ENCODE measurements around the gene ZNF235. TPM values are rescaled to one million over a fixed set of nuclear protein-coding genes. Genes with fewer than 3 reads are reported as not detected.

The ZNF235 gene
- total RNA-seq, 1 donor from 2014 or later = 14.4 TPM

DNA sequence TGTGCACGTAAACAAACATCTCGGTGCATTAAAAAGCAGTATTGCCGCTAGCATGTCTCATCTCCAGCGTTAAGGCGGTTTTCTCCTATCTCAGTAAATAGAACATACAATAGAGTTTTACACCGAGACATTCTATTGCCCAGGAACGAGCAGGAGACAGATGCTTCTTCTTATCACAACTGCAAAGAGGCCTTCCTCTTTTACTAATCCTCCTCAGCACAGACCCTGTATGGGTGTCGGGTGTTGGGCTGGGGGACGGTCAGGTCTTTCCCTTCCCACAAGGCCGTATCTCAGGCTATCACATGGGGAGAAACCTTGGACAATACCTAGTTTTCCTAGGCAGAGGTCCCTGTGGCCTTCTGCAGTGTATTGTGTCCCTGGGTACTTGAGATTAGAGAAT is 23.9 kb downstream of the ZNF235 start:
- TF ChIP-seq, protein P1, sequence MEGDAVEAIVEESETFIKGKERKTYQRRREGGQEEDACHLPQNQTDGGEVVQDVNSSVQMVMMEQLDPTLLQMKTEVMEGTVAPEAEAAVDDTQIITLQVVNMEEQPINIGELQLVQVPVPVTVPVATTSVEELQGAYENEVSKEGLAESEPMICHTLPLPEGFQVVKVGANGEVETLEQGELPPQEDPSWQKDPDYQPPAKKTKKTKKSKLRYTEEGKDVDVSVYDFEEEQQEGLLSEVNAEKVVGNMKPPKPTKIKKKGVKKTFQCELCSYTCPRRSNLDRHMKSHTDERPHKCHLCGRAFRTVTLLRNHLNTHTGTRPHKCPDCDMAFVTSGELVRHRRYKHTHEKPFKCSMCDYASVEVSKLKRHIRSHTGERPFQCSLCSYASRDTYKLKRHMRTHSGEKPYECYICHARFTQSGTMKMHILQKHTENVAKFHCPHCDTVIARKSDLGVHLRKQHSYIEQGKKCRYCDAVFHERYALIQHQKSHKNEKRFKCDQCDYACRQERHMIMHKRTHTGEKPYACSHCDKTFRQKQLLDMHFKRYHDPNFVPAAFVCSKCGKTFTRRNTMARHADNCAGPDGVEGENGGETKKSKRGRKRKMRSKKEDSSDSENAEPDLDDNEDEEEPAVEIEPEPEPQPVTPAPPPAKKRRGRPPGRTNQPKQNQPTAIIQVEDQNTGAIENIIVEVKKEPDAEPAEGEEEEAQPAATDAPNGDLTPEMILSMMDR (IDR thresholded peaks at IDR 0.05; ENCODE audit: partially characterized antibody, unreplicated experiment) = no peak
- peaks cover 31% of the 10 kb centered on the region for H3K36me3 Mint-ChIP-seq (ENCODE audit: unreplicated experiment)
- H3K4me1 Mint-ChIP-seq (ENCODE audit: low read depth, unreplicated experiment) = no peaks in the 10 kb centered on the region

GRCh38 chr19:44278181-44278690 is 26.6 kb downstream of the ZNF235 start:
- Mint-ChIP-seq H3K27me3 (ENCODE audit: unreplicated experiment) (peaks cover 2% of the 10 kb centered on the region), H3K4me1 (ENCODE audit: low read depth, unreplicated experiment) (no peaks in the 10 kb centered on the region), H3K9me3 (ENCODE audit: unreplicated experiment) (peaks cover 6% of the 10 kb centered on the region), H3K36me3 (ENCODE audit: unreplicated experiment) (peaks cover 48% of the 10 kb centered on the region), H3K27ac (ENCODE audit: unreplicated experiment) (no peak overlapping the region), H3K4me3 (ENCODE audit: unreplicated experiment) (no peak overlapping the region)
- no peak for DNase-seq
- TF ChIP-seq, protein P1 (IDR thresholded peaks at IDR 0.05; ENCODE audit: partially characterized antibody, unreplicated experiment) = no peak

More for the DNA sequence above, 23.9 kb downstream of the ZNF235 start:
- Mint-ChIP-seq H3K4me3 (ENCODE audit: unreplicated experiment) (no peak overlapping the region), H3K27me3 (ENCODE audit: unreplicated experiment) (peaks cover 5% of the 10 kb centered on the region), H3K27ac (ENCODE audit: unreplicated experiment) (no peak overlapping the region), H3K9me3 (ENCODE audit: unreplicated experiment) (peaks cover 2% of the 10 kb centered on the region)
- DNase-seq = no peak

- Mint-ChIP-seq H3K27ac (ENCODE audit: unreplicated experiment) (no peak overlapping the region), H3K4me3 (ENCODE audit: unreplicated experiment) (no peak overlapping the region)
Measured at GRCh38 chr19:44277331-44277730, 27.5 kb downstream of the ZNF235 start.

GRCh38 chr19:44260695-44261446 is 44.0 kb downstream of the ZNF235 start:
- DNase-seq = peak; percentile 44
- H3K27ac Mint-ChIP-seq (ENCODE audit: unreplicated experiment) = peak overlapping the region; percentile 96
- H3K4me1 Mint-ChIP-seq (ENCODE audit: low read depth, unreplicated experiment) = no peaks in the 10 kb centered on the region
- peak overlapping the region; percentile 97 for H3K4me3 Mint-ChIP-seq (ENCODE audit: unreplicated experiment)
- H3K27me3 Mint-ChIP-seq (ENCODE audit: unreplicated experiment) = no peaks in the 10 kb centered on the region
- H3K9me3 Mint-ChIP-seq (ENCODE audit: unreplicated experiment) = peaks cover 9% of the 10 kb centered on the region
- peaks cover 9% of the 10 kb centered on the region for H3K36me3 Mint-ChIP-seq (ENCODE audit: unreplicated experiment)
- TF ChIP-seq, protein P1 (IDR thresholded peaks at IDR 0.05; ENCODE audit: partially characterized antibody, unreplicated experiment) = no peak

More at GRCh38 chr19:44277331-44277730, 27.5 kb downstream of the ZNF235 start:
- H3K27me3 Mint-ChIP-seq (ENCODE audit: unreplicated experiment) = peaks cover 2% of the 10 kb centered on the region
- TF ChIP-seq, protein P1 (IDR thresholded peaks at IDR 0.05; ENCODE audit: partially characterized antibody, unreplicated experiment) = no peak
- DNase-seq = no peak
- peaks cover 9% of the 10 kb centered on the region for H3K9me3 Mint-ChIP-seq (ENCODE audit: unreplicated experiment)
- H3K36me3 Mint-ChIP-seq (ENCODE audit: unreplicated experiment) = peaks cover 51% of the 10 kb centered on the region
- no peaks in the 10 kb centered on the region for H3K4me1 Mint-ChIP-seq (ENCODE audit: low read depth, unreplicated experiment)

- Mint-ChIP-seq H3K4me3 (ENCODE audit: unreplicated experiment) (peak overlapping the region; percentile 97), H3K27me3 (ENCODE audit: unreplicated experiment) (no peaks in the 10 kb centered on the region), H3K27ac (ENCODE audit: unreplicated experiment) (peak overlapping the region; percentile 96), H3K9me3 (ENCODE audit: unreplicated experiment) (peaks cover 10% of the 10 kb centered on the region), H3K36me3 (ENCODE audit: unreplicated experiment) (peaks cover 10% of the 10 kb centered on the region), H3K4me1 (ENCODE audit: low read depth, unreplicated experiment) (no peaks in the 10 kb centered on the region)
- TF ChIP-seq, protein P1 (IDR thresholded peaks at IDR 0.05; ENCODE audit: partially characterized antibody, unreplicated experiment) = no peak
- DNase-seq = no peak
Measured at GRCh38 chr19:44260343-44260681, 44.5 kb downstream of the ZNF235 start.

Data from glutamatergic neuron (in vitro differentiated cells).